ENCODE measurements around the gene PTPRM. TPM values are rescaled to one million over a fixed set of nuclear protein-coding genes. Genes with fewer than 3 reads are reported as not detected.

The PTPRM gene
- total RNA-seq, 1 experiment from 2014 or later = 1.6 TPM

DNA sequence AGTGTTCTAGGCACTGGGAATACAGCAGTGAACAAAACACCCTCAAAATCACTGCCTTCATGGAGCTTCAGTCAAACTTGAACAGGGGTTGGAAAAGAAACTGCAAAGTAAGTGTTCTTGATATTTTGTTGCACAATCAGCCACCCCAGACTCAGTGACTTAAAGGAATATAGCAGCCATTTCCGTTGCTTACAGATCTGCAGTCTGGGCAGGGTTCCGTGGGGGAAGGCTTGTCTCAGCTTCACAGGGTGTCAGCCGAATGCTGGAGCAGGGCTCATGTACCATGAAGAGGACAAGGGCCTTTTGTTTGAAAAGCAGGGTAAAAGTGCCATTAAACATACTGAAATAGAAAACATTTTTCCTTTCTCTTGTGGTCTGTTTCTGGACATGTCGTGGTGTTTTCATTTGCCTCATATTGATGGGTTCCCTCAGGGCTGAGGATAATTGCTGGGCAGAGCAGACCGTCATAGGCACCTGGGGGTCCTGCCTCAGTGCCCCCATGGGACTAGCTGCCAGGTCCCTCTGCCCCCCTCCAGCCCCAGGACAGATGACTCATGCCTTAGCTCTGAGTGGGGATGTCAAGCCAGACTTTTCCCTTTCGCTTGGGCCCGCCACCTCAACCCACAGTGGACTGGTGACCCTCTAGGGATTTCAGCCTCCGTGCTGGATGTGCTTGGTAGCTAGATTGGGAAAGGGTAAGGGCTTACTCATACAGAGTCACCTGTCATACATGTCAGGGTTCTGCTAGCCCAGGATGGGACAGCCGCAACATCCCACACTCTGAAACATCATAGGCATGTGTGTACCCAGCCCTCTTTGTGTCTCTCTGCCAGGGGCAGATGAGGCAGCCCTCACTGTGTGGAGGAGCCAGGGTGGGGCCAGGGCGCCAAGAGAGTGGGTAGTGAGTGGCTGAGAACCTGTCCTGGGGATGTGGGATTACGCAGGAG lies 96.5 kb downstream of the PTPRM start:
- Histone ChIP-seq H3K4me1 (ENCODE audit: control insufficient read depth, insufficient read depth, low read length) (no peaks in the 10 kb centered on the region), H3K9me3 (ENCODE audit: control insufficient read depth, insufficient read depth, low read depth, low read length) (no peaks in the 10 kb centered on the region), H3K36me3 (ENCODE audit: control insufficient read depth, insufficient read depth, low read length) (no peaks in the 10 kb centered on the region), H3K4me3 (ENCODE audit: low read depth in 2 of 2, low read length in 2 of 2) (no peak overlapping the region), H3K27ac (ENCODE audit: low read length) (no peak overlapping the region), H3K27me3 (ENCODE audit: control insufficient read depth, insufficient read depth, low read length) (no peaks in the 10 kb centered on the region)
- intact Hi-C loops (cut with micrococcal nuclease; ENCODE audit: unreplicated experiment) (no loop called here), in situ Hi-C loops (cut with HindIII; ENCODE audit: low pct_unique_long_range_greater_than_20kb, low sequenced_read_pairs) (no loop called here)
- TF ChIP-seq CTCF (IDR thresholded peaks at IDR 0.05) = no peak
- TF ChIP-seq TCF7L2 (IDR thresholded peaks at IDR 0.05; ENCODE audit: low read depth, low read length) = no peak
- TF ChIP-seq SIN3A (IDR thresholded peaks at IDR 0.05; ENCODE audit: borderline replicate concordance, insufficient read depth, low read depth, low read length) = no peak
- TF ChIP-seq POLR2AphosphoS5 (IDR thresholded peaks at IDR 0.05; ENCODE audit: low read depth, low read length) = no peak
- ChIA-PET POLR2A (no interaction called here), CTCF (no interaction called here)
- BruUV-seq (replicated peaks) = no TSS peak
- ATAC-seq (no peak), DNase-seq (ENCODE audit: low read depth, low spot score) (no peak)

- POLR2A ChIA-PET = no interaction called here
- ATAC-seq (no peak), DNase-seq (ENCODE audit: low read depth, low spot score) (no peak)
- CTCF ChIA-PET = no interaction called here
- Histone ChIP-seq H3K4me1 (ENCODE audit: control insufficient read depth, insufficient read depth, low read length) (no peaks in the 10 kb centered on the region), H3K27ac (ENCODE audit: low read length) (no peak overlapping the region), H3K4me3 (ENCODE audit: low read depth in 2 of 2, low read length in 2 of 2) (no peak overlapping the region), H3K9me3 (ENCODE audit: control insufficient read depth, insufficient read depth, low read depth, low read length) (no peaks in the 10 kb centered on the region), H3K27me3 (ENCODE audit: control insufficient read depth, insufficient read depth, low read length) (no peaks in the 10 kb centered on the region), H3K36me3 (ENCODE audit: control insufficient read depth, insufficient read depth, low read length) (no peaks in the 10 kb centered on the region)
- TF ChIP-seq POLR2AphosphoS5 (IDR thresholded peaks at IDR 0.05; ENCODE audit: low read depth, low read length) = no peak
- no peak for TF ChIP-seq SIN3A (IDR thresholded peaks at IDR 0.05; ENCODE audit: borderline replicate concordance, insufficient read depth, low read depth, low read length)
- TF ChIP-seq REST (IDR thresholded peaks at IDR 0.05; ENCODE audit: insufficient read depth in 1 of 2, low read depth in 2 of 2, low read length in 1 of 2) = no peak
- TF ChIP-seq CTCF (IDR thresholded peaks at IDR 0.05) = no peak
- TF ChIP-seq TCF7L2 (IDR thresholded peaks at IDR 0.05; ENCODE audit: low read depth, low read length) = no peak
- in situ Hi-C loops (cut with HindIII; ENCODE audit: low pct_unique_long_range_greater_than_20kb, low sequenced_read_pairs) = no loop called here
- no TSS peak for BruUV-seq (replicated peaks)
- intact Hi-C loops (cut with micrococcal nuclease; ENCODE audit: unreplicated experiment) = no loop called here
Measured at GRCh38 chr18:7666195-7666776, 99.2 kb downstream of the PTPRM start.

All from Panc1 (cell line).